ENCODE measurements around the gene TMEM186.
"Not testable (repeated sequence)": the region's sequence is repeated elsewhere in the genome, so short reads cannot be mapped to it uniquely, and the experiment has no call there.

TMEM186 gene

GRCh38 chr16:8808613-8809353 is 11.3 kb upstream of the TMEM186 start:
- no peak for DNase-seq

GRCh38 chr16:8808009-8808408 is 10.6 kb upstream of the TMEM186 start:
- DNase-seq, result no peak

- no peak for DNase-seq
Observed at GRCh38 chr16:8807189-8807588, 9.8 kb upstream of the TMEM186 start.

- no peak for DNase-seq
Observed at GRCh38 chr16:8806272-8806983, 9.0 kb upstream of the TMEM186 start.

GRCh38 chr16:8804313-8804712 is 6.9 kb upstream of the TMEM186 start:
- no peak for DNase-seq

- DNase-seq, result not testable (repeated sequence)
Observed at GRCh38 chr16:8803733-8804132, 6.3 kb upstream of the TMEM186 start.

GRCh38 chr16:8801701-8802100 is 4.3 kb upstream of the TMEM186 start:
- DNase-seq, result no peak

- peak in 1 of 3 donors; percentile 3 for DNase-seq
Observed at GRCh38 chr16:8798535-8799157, 1.2 kb upstream of the TMEM186 start.

GRCh38 chr16:8798174-8798527 is 712 bp upstream of the TMEM186 start:
- no peak for DNase-seq

GRCh38 chr16:8796469-8797363 is 723 bp downstream of the TMEM186 start:
- peak in 2 of 3 donors; percentile 2 to 23 for DNase-seq

- no peak for DNase-seq
Observed at GRCh38 chr16:8795818-8796217, 1.6 kb downstream of the TMEM186 start.

- no peak for DNase-seq
Observed at GRCh38 chr16:8795091-8795490, 2.3 kb downstream of the TMEM186 start.

- DNase-seq, result no peak
Observed at GRCh38 chr16:8788578-8789172, 8.8 kb downstream of the TMEM186 start.

- not testable (repeated sequence) for DNase-seq
Observed at GRCh38 chr16:8786316-8786715, 11.1 kb downstream of the TMEM186 start.

GRCh38 chr16:8785408-8785807 is 12.0 kb downstream of the TMEM186 start:
- no peak for DNase-seq

GRCh38 chr16:8782673-8783072 is 14.8 kb downstream of the TMEM186 start:
- DNase-seq, result no peak

GRCh38 chr16:8781797-8782196 is 15.6 kb downstream of the TMEM186 start:
- no peak for DNase-seq

GRCh38 chr16:8777217-8777616 is 20.2 kb downstream of the TMEM186 start:
- DNase-seq, result no peak

- DNase-seq, result no peak
Observed at GRCh38 chr16:8776129-8776584, 21.3 kb downstream of the TMEM186 start.

- DNase-seq, result no peak
Observed at GRCh38 chr16:8775359-8775758, 22.1 kb downstream of the TMEM186 start.

GRCh38 chr16:8774208-8774607 is 23.2 kb downstream of the TMEM186 start:
- no peak for DNase-seq

- DNase-seq, result no peak
Observed at GRCh38 chr16:8773537-8773936, 23.9 kb downstream of the TMEM186 start.
